ENCODE data around the gene ALDOB. TPM values are rescaled to one million over a fixed set of nuclear protein-coding genes. Genes with fewer than 3 reads are reported as not detected.
A peak's percentile ranks its signal among the peaks of the same experiment; 100 is the strongest.

The ALDOB gene
- total and polyA plus RNA-seq, 2 of the 8 experiments (the other 6 are each of a cell fraction or from before 2014, with no cell fraction given): not detected

DNA sequence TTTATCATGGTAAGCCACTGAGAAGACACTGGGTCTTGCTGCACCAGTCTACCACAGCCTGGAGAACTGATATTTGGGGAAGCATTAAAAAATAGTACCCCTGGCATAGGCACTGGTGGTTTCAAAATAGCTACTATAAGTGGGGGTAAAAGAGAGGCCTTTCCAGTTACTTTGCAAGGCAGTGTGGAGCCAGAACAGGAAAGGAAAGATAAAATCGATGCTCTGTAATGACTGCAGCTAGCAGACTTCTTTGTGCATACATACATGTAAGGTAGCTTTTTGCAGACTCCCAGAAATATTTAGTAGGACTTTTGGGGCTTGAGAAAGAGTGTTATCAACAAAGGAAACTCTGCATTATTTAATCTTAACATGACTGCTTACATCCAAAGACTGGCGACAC is 31.3 kb upstream of the ALDOB start:
- CTCF ChIA-PET (ENCODE audit: partially characterized antibody): interaction anchor here (0.7 to 14.0 kb wide), 10 partner anchors 8 to 123 kb away, joined by 3 to 447 read pairs (median 6); partner anchors contain the start of gene RNF20
- TF ChIP-seq CHD1 (IDR thresholded peaks at IDR 0.05; ENCODE audit: low read depth, low read length): no peak
- no peak for TF ChIP-seq SIX5 (IDR thresholded peaks at IDR 0.05; ENCODE audit: low read depth, low read length)
- TF ChIP-seq NANOG (IDR thresholded peaks at IDR 0.05; ENCODE audit: insufficient read depth, low read depth, low read length, poor library complexity, severe bottlenecking): no peak
- TF ChIP-seq, protein P1, sequence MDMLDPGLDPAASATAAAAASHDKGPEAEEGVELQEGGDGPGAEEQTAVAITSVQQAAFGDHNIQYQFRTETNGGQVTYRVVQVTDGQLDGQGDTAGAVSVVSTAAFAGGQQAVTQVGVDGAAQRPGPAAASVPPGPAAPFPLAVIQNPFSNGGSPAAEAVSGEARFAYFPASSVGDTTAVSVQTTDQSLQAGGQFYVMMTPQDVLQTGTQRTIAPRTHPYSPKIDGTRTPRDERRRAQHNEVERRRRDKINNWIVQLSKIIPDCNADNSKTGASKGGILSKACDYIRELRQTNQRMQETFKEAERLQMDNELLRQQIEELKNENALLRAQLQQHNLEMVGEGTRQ (IDR thresholded peaks at IDR 0.05; ENCODE audit: low read length): no peak
- no peak for TF ChIP-seq SRF (IDR thresholded peaks at IDR 0.05; ENCODE audit: low read depth, low read length)
- no peak for TF ChIP-seq CBX8 (IDR thresholded peaks at IDR 0.05; ENCODE audit: borderline replicate concordance, low read depth, low read length)
- no peak for TF ChIP-seq POLR2A (IDR thresholded peaks at IDR 0.05; ENCODE audit: control extremely low read depth in 1 of 2, low read depth in 2 of 2, low read length in 2 of 2)
- no peak for TF ChIP-seq POU5F1 (IDR thresholded peaks at IDR 0.05; ENCODE audit: low read depth, low read length)

More for the DNA sequence above, 31.3 kb upstream of the ALDOB start:
- Histone ChIP-seq H2AK5ac (ENCODE audit: low read depth, low read length) (no peak overlapping the region), H3K9ac (replicated peaks in 1 of 4; ENCODE audit: extremely low read depth in 1 of 4, low read depth in 3 of 4, low read length in 3 of 4) (no peak overlapping the region), H4K91ac (replicated peaks; ENCODE audit: insufficient read length, low read length) (no peak overlapping the region), H3K9me3 (ENCODE audit: insufficient read depth in 2 of 2, low read depth in 1 of 2, low read length in 1 of 2) (no peaks in the 10 kb centered on the region), H4K8ac (ENCODE audit: extremely low read depth, insufficient read depth, low read length) (no peak overlapping the region), H2BK20ac (ENCODE audit: low read length) (no peak overlapping the region), H3K18ac (ENCODE audit: extremely low read depth, low read length) (no peak overlapping the region), H4K20me1 (replicated peaks in 1 of 2; ENCODE audit: control insufficient read depth in 1 of 2, insufficient read depth in 2 of 2, low read length in 2 of 2) (no peaks in the 10 kb centered on the region), H3K79me2 (ENCODE audit: control insufficient read depth in 1 of 2, insufficient read depth in 2 of 2, low read length in 2 of 2) (no peaks in the 10 kb centered on the region), H3K23ac (ENCODE audit: insufficient read length) (no peak overlapping the region), H3K4me3 (ENCODE audit: extremely low read depth in 1 of 4, insufficient read depth in 2 of 4, low read depth in 3 of 4, low read length in 4 of 4) (no peak overlapping the region), H2BK5ac (ENCODE audit: low read depth, low read length) (no peak overlapping the region), H3K27me3 (replicated peaks in 1 of 4; ENCODE audit: control insufficient read depth in 3 of 4, extremely low read depth in 1 of 4, insufficient read depth in 3 of 4, low read length in 3 of 4) (no peaks in the 10 kb centered on the region), H3K4me1 (replicated peaks in 1 of 4; ENCODE audit: control insufficient read depth in 3 of 4, insufficient read depth in 4 of 4, low read length in 3 of 4) (peaks cover 0 to 7% (median 3%) of the 10 kb centered on the region in 4 experiments; a peak in 5 of 7 replicates), H2AFZ (ENCODE audit: low read length) (no peak overlapping the region), H3K56ac (replicated peaks; ENCODE audit: insufficient read length, low read depth, low read length) (no peak overlapping the region), H3K79me1 (ENCODE audit: low read depth, low read length) (no peaks in the 10 kb centered on the region), H4K5ac (ENCODE audit: insufficient read length, low read depth, low read length) (no peak overlapping the region), H2BK12ac (ENCODE audit: low read depth, low read length) (no peak overlapping the region), H3K14ac (ENCODE audit: insufficient read length) (no peak overlapping the region), H3K27ac (ENCODE audit: low read depth, low read length) (no peak overlapping the region), H3K23me2 (ENCODE audit: low read depth, low read length) (no peaks in the 10 kb centered on the region), H3K36me3 (ENCODE audit: control insufficient read depth in 2 of 4, insufficient read depth in 4 of 4, low read length in 3 of 4) (no peaks in the 10 kb centered on the region), H3K4ac (replicated peaks; ENCODE audit: insufficient read length, low read depth, low read length) (no peak overlapping the region), H3K4me2 (ENCODE audit: insufficient read depth in 1 of 2, low read depth in 2 of 2, low read length in 2 of 2) (no peak overlapping the region), H2BK15ac (ENCODE audit: low read length) (no peak overlapping the region), H2BK120ac (replicated peaks; ENCODE audit: low read depth, low read length) (peak overlapping the region; percentile 26)
- DNase-seq (ENCODE audit: low read depth in 1 of 2, low spot score in 2 of 2): no peak
- no peak for FAIRE-seq
- WGBS, 2 experiments (ENCODE audit: extremely low coverage in 1 of 2, insufficient coverage in 1 of 2, insufficient read length in 1 of 2, insufficient replicate concordance in 2 of 2, low coverage in 1 of 2, low lambda C conversion rate in 2 of 2, missing lambda C conversion rate in 1 of 2): 93% methylated on average over 2 of the region's 2 CpGs; no CpG with 5 or more reads in 1 of the 2 experiments
- POLR2A ChIA-PET (ENCODE audit: partially characterized antibody): interaction anchor here (1.2 to 3.8 kb wide), 2 partner anchors 14 to 19 kb away, joined by 4 to 21 read pairs; a partner anchor contains a TSS
